Measurements from ENCODE around the gene IMPG1. TPM values are rescaled to one million over a fixed set of nuclear protein-coding genes. Genes with fewer than 3 reads are reported as not detected.

IMPG1 gene
- total RNA-seq, 6 experiments from 2014 or later: not detected

DNA sequence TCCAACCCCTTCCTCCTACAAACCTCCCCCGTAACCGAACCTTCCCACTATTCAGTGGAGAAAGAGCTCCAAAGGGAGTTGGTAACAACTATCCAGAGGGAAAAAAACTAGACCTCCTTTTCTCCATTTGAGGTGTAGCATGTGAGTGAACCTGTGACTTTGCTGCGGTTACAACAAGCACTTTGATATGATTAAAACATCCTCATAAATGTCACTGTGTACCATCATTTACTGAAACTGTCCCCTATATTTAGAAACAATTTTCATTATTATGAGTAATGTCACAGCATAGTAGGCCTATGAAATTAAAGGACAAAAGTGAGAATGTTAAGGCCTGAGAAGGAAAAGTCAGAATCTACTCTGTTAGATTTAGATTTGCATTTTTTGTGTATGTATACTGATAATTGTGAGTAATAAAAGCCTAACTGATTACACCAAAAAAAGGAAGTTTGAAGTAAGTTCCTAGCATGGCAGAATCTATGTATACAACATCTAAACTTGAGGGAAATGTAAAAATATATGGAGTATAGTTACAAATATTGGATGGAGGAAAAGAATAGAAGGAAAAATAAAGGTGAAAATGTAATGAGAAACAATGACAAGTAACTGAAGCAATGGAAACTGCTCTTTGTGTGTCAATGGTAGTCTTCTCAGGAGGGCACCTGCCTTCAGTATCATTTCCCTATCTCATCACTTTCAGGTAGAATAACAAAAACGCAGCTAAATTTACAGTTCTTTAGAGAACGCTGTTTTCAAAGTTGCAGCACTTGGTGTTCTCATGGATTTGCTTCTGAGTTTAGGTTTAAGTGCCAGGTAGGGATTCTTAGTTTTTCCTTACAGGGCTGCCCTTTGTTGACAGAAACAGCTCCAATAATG is 145.9 kb downstream of the IMPG1 start:
- Histone ChIP-seq H3K4me1 (no peaks in the 10 kb centered on the region), H3K4me3 (no peak overlapping the region), H3K36me3 (no peaks in the 10 kb centered on the region), H3K27me3 (no peaks in the 10 kb centered on the region), H3K27ac (no peak overlapping the region), H3K9me3 (no peaks in the 10 kb centered on the region)
- 78% methylated on average over 5 of the region's 5 CpGs for WGBS (ENCODE audit: insufficient coverage, low coverage, low lambda C conversion rate, missing lambda C conversion rate)
- TF ChIP-seq POLR2A (IDR thresholded peaks at IDR 0.05): no peak
- TF ChIP-seq, protein P1, sequence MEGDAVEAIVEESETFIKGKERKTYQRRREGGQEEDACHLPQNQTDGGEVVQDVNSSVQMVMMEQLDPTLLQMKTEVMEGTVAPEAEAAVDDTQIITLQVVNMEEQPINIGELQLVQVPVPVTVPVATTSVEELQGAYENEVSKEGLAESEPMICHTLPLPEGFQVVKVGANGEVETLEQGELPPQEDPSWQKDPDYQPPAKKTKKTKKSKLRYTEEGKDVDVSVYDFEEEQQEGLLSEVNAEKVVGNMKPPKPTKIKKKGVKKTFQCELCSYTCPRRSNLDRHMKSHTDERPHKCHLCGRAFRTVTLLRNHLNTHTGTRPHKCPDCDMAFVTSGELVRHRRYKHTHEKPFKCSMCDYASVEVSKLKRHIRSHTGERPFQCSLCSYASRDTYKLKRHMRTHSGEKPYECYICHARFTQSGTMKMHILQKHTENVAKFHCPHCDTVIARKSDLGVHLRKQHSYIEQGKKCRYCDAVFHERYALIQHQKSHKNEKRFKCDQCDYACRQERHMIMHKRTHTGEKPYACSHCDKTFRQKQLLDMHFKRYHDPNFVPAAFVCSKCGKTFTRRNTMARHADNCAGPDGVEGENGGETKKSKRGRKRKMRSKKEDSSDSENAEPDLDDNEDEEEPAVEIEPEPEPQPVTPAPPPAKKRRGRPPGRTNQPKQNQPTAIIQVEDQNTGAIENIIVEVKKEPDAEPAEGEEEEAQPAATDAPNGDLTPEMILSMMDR (IDR thresholded peaks at IDR 0.05): no peak
- ATAC-seq (no peak), DNase-seq (no peak)
- intact Hi-C loops (cut with DNase I): no loop called here

GRCh38 chr6:75922226-75922625 is 150.2 kb downstream of the IMPG1 start:
- no peaks in the 10 kb centered on the region for H3K27me3 ChIP-seq
- no peak for DNase-seq
- no peaks in the 10 kb centered on the region for H3K4me1 ChIP-seq
- no peak for ATAC-seq
- no peak overlapping the region for H3K27ac ChIP-seq
- no peak overlapping the region for H3K4me3 ChIP-seq
- H3K36me3 ChIP-seq: no peaks in the 10 kb centered on the region
- intact Hi-C loops (cut with DNase I): no loop called here
- H3K9me3 ChIP-seq: no peaks in the 10 kb centered on the region
- TF ChIP-seq, protein P1 (IDR thresholded peaks at IDR 0.05): no peak
- no peak for TF ChIP-seq POLR2A (IDR thresholded peaks at IDR 0.05)

- no peak for DNase-seq
- no peak for ATAC-seq
- TF ChIP-seq POLR2A (IDR thresholded peaks at IDR 0.05): no peak
- TF ChIP-seq, protein P1 (IDR thresholded peaks at IDR 0.05): no peak
- no peaks in the 10 kb centered on the region for H3K27me3 ChIP-seq
- H3K4me3 ChIP-seq: no peak overlapping the region
- H3K27ac ChIP-seq: no peak overlapping the region
- H3K4me1 ChIP-seq: no peaks in the 10 kb centered on the region
- no peaks in the 10 kb centered on the region for H3K9me3 ChIP-seq
- peaks cover 0 to 13% (median under 1%) of the 10 kb centered on the region in 4 donors for H3K36me3 ChIP-seq
- intact Hi-C loops (cut with DNase I): no loop called here
Observed at GRCh38 chr6:75913040-75913439, 159.4 kb downstream of the IMPG1 start.

DNA sequence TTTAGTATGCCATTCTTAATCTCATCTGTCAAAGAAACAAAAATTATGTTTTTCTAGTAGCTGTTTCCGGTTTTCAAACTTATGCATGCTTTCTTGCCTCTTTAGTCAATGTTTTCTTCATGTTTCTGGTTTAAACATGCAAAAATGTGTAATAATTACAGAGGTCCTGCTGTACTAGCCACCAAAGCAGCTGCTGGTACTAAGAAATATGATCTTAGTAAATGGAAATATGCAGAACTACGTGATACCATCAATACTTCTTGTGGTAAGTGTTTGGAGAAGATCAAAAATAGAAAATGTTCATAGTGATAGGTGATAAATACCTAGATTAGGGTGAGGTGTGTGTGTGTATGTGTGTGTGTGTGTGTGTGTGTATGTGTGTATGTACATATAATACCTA is 165.0 kb downstream of the IMPG1 start:
- Histone ChIP-seq H3K4me3 (no peak overlapping the region), H3K27ac (no peak overlapping the region), H3K27me3 (no peaks in the 10 kb centered on the region), H3K9me3 (no peaks in the 10 kb centered on the region), H3K36me3 (peaks cover 0 to 2% (median 0%) of the 10 kb centered on the region in 4 donors), H3K4me1 (no peaks in the 10 kb centered on the region)
- TF ChIP-seq POLR2A (IDR thresholded peaks at IDR 0.05): no peak
- TF ChIP-seq, protein P1 (IDR thresholded peaks at IDR 0.05): no peak
- intact Hi-C loops (cut with DNase I): no loop called here
- DNase-seq (no peak), ATAC-seq (no peak)
- whole genome bisulfite sequencing (ENCODE audit: insufficient coverage, low coverage, low lambda C conversion rate, missing lambda C conversion rate): 84% methylated on average over 2 of the region's 2 CpGs
